Inflammatory macrophage (primary cell): ENCODE data around the gene ADD1.

ENCODE experiments used
- DNase-seq, 2 donors: peaks; one replicate each; pipeline ENCODE4 v3.0.0-alpha.2; 2020 to 2022

Gene ADD1

GRCh38 chr4:2804973-2805501 lies 38.6 kb upstream of the ADD1 start:
- peak in 1 of 2 donors; percentile 70 for DNase-seq

- no peak for DNase-seq
These were observed 37.8 kb upstream of the ADD1 start for GRCh38 chr4:2805712-2806389.

- DNase-seq, result no peak
These were observed 37.0 kb upstream of the ADD1 start for GRCh38 chr4:2806390-2807355.

- no peak for DNase-seq
These were observed 36.1 kb upstream of the ADD1 start for GRCh38 chr4:2807571-2807970.

GRCh38 chr4:2808001-2808400 lies 35.6 kb upstream of the ADD1 start:
- no peak for DNase-seq

DNA sequence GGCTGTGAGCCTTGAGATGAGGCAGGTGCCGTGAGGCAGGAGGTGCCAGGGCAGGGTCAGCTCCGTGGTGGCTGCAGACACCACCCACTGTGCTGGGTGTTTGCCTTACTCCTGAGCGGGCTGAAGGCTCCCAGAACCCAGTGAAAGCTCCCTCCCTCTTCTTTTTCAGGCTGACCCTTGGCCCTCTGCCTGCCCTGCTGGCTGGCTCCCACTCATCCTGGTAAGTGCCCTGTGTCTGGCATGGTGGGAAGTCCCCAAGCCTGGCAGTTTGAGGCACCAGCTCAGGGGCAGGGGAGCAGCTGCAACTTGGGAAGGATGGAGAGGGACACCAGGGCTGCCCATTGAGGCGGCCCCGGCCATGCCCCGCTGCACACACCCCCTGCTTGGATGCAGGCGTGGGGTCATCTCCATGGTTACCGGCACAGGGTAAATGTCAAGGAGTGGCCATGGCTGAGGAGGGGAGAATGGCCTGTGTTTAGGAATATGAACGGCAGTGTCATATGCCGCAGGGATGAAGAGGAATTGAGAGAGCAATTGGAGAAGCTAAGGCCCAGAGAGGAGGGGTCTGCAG lies 33.9 kb upstream of the ADD1 start:
- peak; percentile 12 to 28 for DNase-seq

DNA sequence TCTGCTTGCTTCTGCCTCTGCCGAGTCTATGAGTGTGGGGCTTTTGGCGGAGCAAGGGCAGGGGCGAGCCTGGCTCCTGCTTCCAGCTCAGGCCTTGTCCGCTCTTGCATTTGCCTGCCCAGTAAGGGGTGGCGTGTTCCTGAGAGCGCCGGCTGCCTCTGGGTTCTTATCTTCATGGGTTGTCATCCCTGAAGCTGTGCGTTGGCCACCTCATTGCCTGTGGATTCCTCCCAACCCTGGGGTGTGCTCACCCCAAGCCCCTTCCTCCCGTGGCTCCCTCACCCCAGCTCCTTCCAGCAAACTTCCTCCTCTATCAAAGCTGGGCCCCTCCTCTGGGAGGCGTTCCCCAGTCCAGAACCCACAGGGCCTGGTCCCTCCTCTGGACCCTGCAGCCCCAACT lies 33.3 kb upstream of the ADD1 start:
- DNase-seq, result peak in 1 of 2 donors; percentile 5

- DNase-seq, result peak; percentile 87 to 93
These were observed 31.6 kb upstream of the ADD1 start for GRCh38 chr4:2811830-2812611.

- peak; percentile 10 to 42 for DNase-seq
These were observed 30.9 kb upstream of the ADD1 start for GRCh38 chr4:2812612-2813354.

DNA sequence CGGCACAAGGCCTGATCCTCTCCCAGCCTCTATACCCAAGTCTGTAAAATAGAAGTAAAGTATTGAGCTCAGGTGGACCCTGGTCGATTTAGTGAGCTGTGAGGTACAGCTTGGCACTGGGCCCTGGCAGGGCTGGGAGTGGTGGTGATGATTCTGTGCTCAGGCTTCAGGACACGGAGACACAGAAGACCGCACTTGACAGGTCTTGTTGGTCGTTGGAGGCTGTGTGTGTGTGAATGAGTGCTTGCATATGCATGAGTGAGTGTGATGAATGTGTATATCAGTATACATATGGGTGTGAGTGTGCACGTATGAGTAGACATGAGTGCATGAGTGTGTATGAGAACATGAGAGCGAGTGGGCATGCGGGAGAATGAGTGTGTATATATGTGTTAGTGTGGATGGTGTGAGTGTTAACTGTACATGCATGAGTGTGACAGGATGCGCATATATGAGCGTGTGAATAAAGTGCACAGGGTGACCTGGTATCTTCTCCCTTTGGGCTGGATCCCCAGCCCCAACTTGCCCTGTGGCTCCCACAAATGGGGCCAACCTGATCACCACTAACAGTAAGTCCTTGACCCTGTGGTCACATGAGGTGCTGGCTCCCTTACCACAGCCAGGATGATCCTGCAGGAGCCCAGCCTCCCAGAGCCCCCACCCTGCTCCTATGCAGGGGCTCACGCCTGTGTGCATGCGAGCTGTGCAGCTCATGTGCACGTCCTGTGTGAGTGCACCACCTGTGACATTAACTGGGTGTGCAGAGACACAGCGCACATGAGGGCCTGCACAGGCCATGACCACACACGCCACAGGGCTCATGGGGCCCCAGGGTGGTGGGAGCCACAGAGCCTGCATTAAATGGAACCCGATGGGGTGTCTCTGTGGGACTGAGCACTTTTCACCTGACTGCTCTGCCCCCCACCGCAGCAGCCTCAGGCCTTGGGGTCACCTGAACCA lies 29.9 kb upstream of the ADD1 start:
- no peak for DNase-seq

DNA sequence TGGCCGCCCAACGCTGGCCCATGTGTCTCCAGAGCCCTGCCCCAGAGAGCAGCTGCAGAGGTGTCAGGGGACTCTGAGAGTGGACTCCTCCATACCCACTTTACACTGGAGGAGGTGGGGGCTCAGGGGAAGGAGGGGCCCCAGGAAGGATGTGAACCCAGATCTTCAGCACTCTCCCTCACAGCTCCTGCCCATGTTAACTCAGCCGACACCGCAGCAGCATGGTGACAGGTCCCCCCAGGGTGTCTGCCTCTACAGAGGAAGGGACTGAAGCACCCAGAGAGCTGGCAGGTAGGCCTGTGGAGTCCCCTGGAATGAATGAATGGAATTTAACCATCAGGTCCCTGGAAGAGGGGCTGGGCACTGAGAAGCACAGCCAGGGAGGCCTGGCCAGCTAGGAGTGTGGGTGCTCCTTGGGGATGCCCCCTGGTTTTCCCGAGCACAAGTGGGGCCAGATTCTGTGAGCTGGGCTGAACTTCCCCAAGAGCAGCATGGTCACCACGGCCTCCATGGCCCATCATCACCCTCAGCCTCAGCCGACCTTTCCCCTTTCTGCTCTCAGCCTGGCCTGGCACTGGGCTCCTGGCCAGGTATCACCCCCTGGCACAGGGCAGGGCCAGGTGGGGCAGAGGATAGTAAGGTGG lies 28.9 kb upstream of the ADD1 start:
- no peak for DNase-seq

DNA sequence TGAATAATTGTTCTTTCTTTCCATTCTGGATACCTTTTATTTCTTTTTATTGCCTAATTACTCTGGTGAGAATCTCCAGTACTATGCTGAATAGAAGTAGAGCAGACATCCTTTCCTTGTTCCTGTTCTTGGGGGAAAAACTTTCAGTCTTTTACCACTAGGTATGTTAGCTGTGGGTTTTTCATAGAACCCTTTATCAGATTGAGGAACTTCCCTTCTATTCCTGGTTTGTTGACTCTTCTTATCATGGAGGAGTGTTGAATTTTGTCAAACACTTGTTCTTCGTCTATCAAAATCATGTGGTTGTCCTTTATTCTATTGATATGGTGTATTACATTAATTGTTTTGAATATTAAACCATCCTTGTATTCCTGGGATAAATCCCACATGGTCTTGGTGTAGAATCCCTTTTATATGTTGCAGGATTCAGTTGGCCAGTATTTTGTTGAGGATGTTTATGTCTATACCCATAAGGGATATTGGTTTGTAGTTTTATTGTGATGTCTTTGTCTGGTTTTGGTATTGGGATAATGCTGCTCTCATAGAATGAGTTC lies 27.2 kb upstream of the ADD1 start:
- no peak for DNase-seq

GRCh38 chr4:2817137-2817536 lies 26.5 kb upstream of the ADD1 start:
- no peak for DNase-seq

GRCh38 chr4:2817701-2818350 lies 25.8 kb upstream of the ADD1 start:
- DNase-seq, result no peak

GRCh38 chr4:2818351-2818939 lies 25.2 kb upstream of the ADD1 start:
- no peak for DNase-seq

- no peak for DNase-seq
These were observed 24.1 kb upstream of the ADD1 start for GRCh38 chr4:2819244-2820215.

DNA sequence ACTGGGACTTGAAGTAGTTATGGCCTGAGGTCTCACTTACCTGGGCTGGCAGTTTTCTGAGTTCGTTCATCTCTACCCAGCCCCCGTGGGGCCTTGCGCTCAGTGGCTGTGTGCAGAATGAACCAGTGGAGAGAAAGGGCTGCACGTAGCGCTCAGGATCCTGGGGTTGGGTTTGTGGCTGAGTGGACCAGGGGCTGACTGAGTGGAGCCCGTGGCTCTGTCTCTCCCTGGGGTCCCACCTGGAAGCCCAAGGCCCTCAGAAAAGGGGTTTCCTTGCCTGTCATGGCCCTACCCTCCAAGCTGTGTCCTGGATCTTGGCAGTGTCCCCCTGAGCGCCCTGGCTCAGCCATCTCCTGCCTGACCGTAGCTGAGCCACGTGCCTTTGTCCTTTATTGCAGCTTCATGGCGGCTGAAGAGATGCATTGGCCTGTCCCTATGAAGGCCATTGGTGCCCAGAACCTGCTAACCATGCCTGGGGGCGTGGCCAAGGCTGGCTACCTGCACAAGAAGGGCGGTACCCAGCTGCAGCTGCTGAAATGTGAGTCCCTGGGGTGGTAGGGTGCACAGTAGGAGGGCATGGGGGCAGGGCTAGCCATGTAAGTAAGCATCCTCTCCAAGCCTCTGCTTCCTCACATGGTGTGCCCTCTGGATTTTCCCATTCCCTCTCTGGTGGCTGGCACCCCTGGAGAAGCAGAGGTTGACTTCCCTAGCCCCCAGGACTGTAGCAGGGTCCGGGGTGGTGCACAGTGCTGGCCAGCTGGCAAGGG lies 23.2 kb upstream of the ADD1 start:
- no peak for DNase-seq
